Epithelial cell of esophagus (primary cell): ENCODE measurements around the gene PALLD.
A peak's percentile ranks its signal among the peaks of the same experiment; 100 is the strongest.
"Not testable (repeated sequence)": the region's sequence is repeated elsewhere in the genome, so short reads cannot be mapped to it uniquely, and the experiment has no call there.

Experiments used
- DNase-seq: peaks from one replicate; pipeline ENCODE4 v3.0.0; 2010; ENCODE audit warnings: low read depth
- H3K4me3 ChIP-seq: 2 replicates; pipeline ENCODE4 v1.5.1; 2011; ENCODE audit warnings: mild to moderate bottlenecking, low read length, control low read depth
- CTCF ChIP-seq: IDR thresholded peaks from 2 replicates; pipeline ENCODE4 v1.5.1; 2011; ENCODE audit warnings: low read depth, mild to moderate bottlenecking, low read length, control low read depth, inconsistent platforms; ENCODE audit not compliant: insufficient read depth; ENCODE audit errors: missing control alignments

The PALLD gene

DNA sequence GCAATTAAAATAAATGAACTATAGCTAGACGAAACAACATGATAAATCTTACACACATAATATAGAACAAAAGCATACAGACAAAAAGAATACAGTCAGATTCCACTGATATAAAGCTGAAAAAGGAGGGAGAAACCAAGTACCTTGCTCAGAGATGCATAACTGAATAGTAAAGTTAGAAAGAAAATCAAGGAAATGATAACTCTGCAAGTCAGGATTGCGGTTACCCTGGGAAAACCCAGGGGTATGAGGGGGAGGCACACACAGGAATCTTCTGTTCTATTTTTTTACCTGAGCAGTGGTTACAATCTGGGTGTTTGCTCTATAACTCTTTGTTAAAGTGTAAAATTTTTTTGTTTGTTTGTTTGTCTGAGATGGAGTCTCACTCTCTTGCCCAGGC lies 304.1 kb downstream of the PALLD start:
- no peak for DNase-seq
- no peak for TF ChIP-seq CTCF

GRCh38 chr4:168802222-168802621 lies 305.4 kb downstream of the PALLD start:
- TF ChIP-seq CTCF = no peak
- no peak overlapping the region for H3K4me3 ChIP-seq
- no peak for DNase-seq

More for the DNA sequence above, 304.1 kb downstream of the PALLD start:
- no peak overlapping the region for H3K4me3 ChIP-seq

DNA sequence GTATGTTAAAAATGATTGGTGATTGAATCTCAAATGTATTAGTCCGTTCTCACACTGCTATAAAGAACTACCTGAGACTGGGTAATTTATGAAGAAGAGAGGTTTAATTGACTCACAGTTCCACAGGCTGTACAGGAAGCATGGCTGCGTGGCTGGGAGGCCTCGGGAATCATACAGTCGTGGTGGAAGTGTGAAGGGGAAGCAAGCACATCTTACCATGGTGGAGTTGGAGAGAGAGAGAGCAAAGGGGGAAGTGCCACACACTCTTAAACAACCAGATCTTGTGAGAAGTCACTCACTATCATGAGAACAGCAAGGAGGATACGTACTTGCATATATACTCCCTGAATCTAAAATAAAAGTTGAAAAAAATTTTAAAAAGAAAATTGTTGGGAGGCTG lies 306.2 kb downstream of the PALLD start:
- not testable (repeated sequence) for H3K4me3 ChIP-seq, DNase-seq

DNA sequence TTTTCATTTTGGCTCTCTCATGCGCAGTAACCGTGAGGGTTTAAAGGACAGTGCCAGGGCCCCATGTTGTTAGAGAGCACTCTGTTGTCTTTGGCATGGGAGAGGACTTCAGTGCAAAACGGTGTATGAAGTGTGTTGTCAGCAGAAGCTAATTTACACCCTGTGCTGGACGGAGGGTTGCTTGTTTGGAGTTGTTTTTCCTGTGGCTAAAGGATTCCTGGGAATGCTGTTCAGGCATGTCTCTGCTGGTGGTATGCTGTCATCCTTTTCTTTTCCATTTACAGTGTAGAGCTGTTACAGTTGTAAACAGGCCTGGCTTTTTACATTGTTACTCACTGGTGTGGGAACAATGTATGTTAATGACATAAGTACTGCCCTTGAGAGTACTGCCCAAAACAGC lies 306.9 kb downstream of the PALLD start:
- H3K4me3 ChIP-seq = no peak overlapping the region
- TF ChIP-seq CTCF = no peak
- DNase-seq = peak; percentile 98

- TF ChIP-seq CTCF = no peak
- no peak overlapping the region for H3K4me3 ChIP-seq
- DNase-seq = no peak
These were observed 307.3 kb downstream of the PALLD start for GRCh38 chr4:168804146-168804545.

- TF ChIP-seq CTCF = no peak
- no peak for DNase-seq
- no peak overlapping the region for H3K4me3 ChIP-seq
These were observed 308.5 kb downstream of the PALLD start for GRCh38 chr4:168805341-168805740.

DNA sequence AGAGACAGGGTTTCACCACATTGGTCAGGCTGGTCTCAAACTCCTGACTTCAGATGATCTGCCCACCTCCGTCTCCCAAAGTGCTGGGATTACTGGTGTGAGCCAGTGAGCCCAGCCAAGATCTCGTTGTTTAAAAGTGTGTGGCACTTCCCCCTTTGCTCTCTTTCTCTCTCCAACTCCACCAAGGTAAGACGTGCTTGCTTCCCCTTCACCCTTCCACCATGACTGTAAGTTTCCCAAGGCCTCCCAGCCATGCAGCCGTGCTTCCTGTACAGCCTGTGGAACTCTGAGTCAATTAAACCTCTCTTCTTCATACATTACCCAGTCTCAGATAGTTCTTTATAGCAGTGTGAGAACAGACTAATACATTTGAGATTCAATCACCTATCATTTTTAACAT lies 309.4 kb downstream of the PALLD start:
- not testable (repeated sequence) for H3K4me3 ChIP-seq, DNase-seq

GRCh38 chr4:168811207-168811606 lies 314.4 kb downstream of the PALLD start:
- peak; percentile 78 for DNase-seq
- no peak overlapping the region for H3K4me3 ChIP-seq
- no peak for TF ChIP-seq CTCF
